Left ventricle myocardium superior (tissue), 1 donor: ENCODE data around the gene AHR. TPM values are rescaled to one million over a fixed set of nuclear protein-coding genes. Genes with fewer than 3 reads are reported as not detected.
"Not testable (repeated sequence)": the region's sequence is repeated elsewhere in the genome, so short reads cannot be mapped to it uniquely, and the experiment has no call there.

Experiments
- ATAC-seq: fragments of 200-7000 bp; cut with Tn5 transposase; one replicate; pipeline ENCODE4 v1.9.1; 2020; ENCODE audit warnings: mild to moderate bottlenecking, moderate library complexity
- DNase-seq: peaks from one replicate; pipeline ENCODE4 v3.0.0-alpha.2; 2020
- intact Hi-C: fragments of 100-400 bp; cut with micrococcal nuclease; formaldehyde crosslinking; loops from one replicate; pipeline ENCODE4 v1.11.0; 2022
- total RNA-seq: library from RNA; stranded (reverse); fragmentation: NEBNext Ultra II Directional; extraction: Animal tissue kit (Norgen Biotek cat#: 25700); gene quantifications from one replicate; pipeline ENCODE4 v1.2.1, GENCODE V29; 2021
- donor health status: DM: no; HTN: yes; CAD: no; lungs with severe emphysema.

The AHR gene
- total RNA-seq, 1 donor from 2014 or later = 37.9 TPM

DNA sequence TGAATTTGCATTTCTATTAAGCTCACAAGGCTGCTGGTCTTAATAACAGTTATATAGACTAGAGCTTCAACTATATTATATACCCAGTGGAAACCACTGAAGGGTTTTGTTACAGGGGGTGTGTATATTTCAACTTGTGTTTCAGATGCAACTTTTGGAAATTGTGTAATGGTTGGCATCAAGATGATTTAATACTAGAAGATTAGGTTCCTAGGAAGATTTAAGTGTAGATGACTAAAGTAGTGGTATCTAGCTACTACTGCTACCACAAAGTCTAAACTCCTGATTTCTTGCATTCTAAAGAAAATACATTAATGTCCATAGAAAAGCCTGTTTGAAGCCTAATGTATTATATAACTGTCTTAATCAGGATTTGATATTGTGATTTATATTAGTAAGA is 30.2 kb downstream of the AHR start:
- no peak for ATAC-seq
- intact Hi-C loops = no loop called here

GRCh38 chr7:17329440-17329839 is 31.0 kb downstream of the AHR start:
- DNase-seq = no peak
- intact Hi-C loops = no loop called here
- ATAC-seq = no peak

More for the DNA sequence above, 30.2 kb downstream of the AHR start:
- DNase-seq = no peak

DNA sequence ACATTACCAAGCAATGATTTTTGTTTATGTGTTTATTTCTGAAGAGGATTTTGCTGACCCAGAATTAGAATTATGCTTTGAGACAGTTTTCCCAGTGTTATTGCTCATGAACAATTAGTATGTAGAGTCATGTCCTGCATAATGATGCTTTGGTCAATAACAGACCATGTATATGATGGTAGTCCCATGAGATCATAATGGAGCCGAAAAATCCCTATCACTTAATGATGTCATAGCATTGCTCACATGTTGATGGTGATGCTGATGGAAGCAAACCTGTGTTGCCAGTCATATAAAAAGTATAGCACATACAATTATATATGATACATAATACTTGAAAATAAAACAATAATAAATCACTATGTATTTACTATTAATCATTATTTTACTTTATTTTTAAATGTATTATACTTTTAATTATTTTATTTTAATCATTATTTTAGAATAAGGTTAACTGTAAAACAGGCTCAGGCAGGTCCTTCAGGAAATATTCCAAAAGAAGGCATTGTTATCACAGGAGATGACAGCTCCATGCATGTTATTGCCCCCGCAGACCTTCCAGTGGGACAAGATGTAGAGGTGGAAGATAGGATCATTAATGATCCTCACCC is 33.5 kb downstream of the AHR start:
- ATAC-seq (no peak), DNase-seq (no peak)
- intact Hi-C loops = no loop called here

- ATAC-seq = no peak
- intact Hi-C loops = no loop called here
- no peak for DNase-seq
Measured at GRCh38 chr7:17333221-17333620, 34.8 kb downstream of the AHR start.

DNA sequence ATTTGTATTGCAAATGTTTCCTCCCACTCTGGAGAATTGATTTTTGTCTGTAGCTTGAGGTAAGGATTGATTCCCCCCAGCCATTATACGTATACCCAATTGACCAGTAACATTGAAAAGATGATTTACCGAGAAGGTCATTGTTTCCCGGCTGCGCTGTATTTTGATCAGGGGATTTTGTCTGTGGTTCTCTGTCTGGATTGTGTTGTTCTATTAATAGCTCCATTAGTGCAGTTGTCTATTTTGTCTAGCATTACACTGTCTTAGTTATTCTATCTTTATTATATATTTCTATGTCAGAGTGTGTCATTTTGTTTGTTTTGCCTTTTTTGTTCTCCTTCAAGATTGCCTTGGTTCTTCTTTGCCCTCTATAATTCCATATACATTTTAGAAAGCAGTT is 37.7 kb downstream of the AHR start:
- ATAC-seq = peak; percentile 61
- DNase-seq = no peak
- intact Hi-C loops = no loop called here

DNA sequence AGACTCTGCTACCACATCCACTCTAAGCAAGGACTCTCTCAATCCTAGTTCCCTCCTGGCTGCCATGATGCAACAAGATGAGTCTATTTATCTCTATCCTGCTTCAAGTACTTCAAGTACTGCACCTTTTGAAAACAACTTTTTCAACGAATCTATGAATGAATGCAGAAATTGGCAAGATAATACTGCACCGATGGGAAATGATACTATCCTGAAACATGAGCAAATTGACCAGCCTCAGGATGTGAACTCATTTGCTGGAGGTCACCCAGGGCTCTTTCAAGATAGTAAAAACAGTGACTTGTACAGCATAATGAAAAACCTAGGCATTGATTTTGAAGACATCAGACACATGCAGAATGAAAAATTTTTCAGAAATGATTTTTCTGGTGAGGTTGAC is 40.7 kb downstream of the AHR start:
- DNase-seq = no peak
- intact Hi-C loops = no loop called here
- ATAC-seq = peak; percentile 59

DNA sequence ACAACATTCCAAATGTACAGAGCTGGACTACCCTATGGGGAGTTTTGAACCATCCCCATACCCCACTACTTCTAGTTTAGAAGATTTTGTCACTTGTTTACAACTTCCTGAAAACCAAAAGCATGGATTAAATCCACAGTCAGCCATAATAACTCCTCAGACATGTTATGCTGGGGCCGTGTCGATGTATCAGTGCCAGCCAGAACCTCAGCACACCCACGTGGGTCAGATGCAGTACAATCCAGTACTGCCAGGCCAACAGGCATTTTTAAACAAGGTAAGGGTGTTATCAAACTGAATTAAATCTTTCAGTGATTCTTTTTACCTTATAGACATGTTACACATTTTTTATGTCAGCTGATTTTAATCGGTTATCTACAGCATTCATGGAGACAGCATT is 41.5 kb downstream of the AHR start:
- intact Hi-C loops = no loop called here
- DNase-seq (no peak), ATAC-seq (peak; percentile 85)

DNA sequence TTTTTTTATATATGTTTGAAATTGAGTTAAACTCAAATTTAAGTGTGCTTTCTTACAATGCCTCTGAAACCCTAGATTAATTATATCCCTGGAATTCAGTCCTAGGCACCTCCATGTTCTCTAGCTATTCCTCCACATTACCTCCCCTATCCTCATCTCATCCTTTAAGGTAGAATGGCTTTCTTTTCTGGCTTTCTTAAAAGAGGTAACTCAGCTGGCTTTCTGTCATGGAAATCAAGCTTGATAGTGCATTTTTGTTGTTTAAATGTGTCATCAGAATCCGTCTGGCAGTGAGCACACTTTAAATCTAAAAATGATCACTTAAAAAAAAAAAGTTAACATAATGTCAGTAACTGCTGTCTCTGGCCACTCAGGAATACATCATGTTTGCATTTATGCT is 42.2 kb downstream of the AHR start:
- no peak for DNase-seq
- no peak for ATAC-seq
- intact Hi-C loops = no loop called here

- ATAC-seq (no peak), DNase-seq (no peak)
- intact Hi-C loops = no loop called here
Measured at GRCh38 chr7:17342756-17343155, 44.3 kb downstream of the AHR start.

- intact Hi-C loops = no loop called here
- DNase-seq (no peak), ATAC-seq (no peak)
Measured at GRCh38 chr7:17347401-17347800, 48.9 kb downstream of the AHR start.

- DNase-seq, intact Hi-C loops, ATAC-seq: not testable (repeated sequence)
Measured at GRCh38 chr7:17348932-17349331, 50.5 kb downstream of the AHR start.

- intact Hi-C loops, ATAC-seq, DNase-seq: not testable (repeated sequence)
Measured at GRCh38 chr7:17350321-17350720, 51.9 kb downstream of the AHR start.

DNA sequence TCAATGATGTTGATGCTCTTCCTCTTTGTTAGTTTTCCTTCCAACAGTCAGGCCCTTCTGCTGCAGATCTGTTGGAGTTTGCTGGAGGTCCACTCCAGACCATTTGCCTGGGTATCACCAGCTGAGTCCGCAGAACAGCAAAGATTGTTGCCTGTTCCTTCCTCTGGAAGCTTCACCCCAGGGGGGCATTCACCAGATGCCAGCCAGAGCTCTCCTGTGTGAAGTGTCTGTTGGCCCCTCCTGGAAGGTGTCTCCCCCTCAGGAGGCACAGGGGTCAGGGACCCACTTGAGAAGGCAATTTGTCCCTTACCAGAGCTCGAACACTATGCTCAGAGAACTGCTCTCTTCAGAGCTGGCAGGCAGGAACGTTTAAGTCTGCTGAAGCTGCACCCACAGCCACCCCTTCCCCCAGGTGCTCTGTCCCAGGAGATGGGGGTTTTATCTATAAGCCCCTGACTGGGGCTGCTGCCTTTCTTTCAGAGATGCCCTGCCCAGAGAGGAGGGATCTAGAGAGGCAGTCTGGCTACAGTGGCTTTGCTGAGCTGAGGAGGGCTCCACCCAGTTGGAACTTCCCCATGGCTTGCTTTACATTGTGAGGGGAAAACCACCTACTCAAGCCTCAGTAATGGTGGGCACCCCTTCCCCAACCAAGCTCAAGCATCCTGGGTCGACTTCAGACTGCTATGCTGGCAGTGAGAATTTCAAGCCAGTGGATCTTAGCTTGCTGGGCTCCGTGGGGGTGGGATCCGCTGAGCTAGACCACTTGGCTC is 55.4 kb downstream of the AHR start:
- ATAC-seq, intact Hi-C loops, DNase-seq: not testable (repeated sequence)

DNA sequence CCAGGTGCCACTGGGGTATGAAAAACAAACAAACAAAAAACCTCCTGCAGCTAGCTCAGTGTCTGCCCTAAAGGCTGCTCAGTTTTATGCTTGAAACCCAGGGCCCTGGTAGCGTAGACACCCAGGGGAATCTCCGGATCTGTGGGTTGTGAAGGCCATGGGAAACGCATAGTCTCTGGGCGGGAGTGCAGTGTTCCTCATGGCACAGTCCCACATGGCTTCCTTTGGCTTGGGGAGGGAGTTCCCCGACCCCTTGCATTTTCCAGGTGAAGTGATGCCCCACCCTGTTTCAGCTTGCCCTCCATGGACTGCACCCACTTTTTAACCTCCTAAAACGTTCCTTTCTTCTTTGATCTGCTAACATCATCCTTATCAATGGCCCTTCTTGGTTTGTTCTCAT is 56.0 kb downstream of the AHR start:
- DNase-seq (no peak), ATAC-seq (no peak)
- intact Hi-C loops = no loop called here

DNA sequence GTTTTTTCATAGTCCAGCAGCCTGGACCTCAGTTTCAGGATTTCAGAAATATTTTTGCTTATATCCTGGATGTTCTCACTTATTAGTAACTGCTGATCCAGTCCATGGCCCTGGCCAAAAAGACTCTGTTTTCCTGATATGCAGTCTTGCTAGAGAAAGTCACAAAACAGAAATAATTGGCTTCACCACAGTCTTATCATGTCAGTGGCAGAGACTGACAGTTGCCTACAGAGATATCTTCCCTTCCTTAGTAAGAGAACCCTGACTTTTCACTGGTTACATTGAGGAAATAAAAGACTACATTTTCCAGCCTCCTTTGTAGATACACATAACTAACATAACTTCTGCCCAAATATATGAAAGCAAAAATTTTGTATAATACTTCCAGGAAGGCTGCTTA is 56.6 kb downstream of the AHR start:
- no peak for ATAC-seq
- DNase-seq = no peak
- intact Hi-C loops = no loop called here

GRCh38 chr7:17357952-17358351 is 59.5 kb downstream of the AHR start:
- ATAC-seq (no peak), DNase-seq (no peak)
- intact Hi-C loops = no loop called here

DNA sequence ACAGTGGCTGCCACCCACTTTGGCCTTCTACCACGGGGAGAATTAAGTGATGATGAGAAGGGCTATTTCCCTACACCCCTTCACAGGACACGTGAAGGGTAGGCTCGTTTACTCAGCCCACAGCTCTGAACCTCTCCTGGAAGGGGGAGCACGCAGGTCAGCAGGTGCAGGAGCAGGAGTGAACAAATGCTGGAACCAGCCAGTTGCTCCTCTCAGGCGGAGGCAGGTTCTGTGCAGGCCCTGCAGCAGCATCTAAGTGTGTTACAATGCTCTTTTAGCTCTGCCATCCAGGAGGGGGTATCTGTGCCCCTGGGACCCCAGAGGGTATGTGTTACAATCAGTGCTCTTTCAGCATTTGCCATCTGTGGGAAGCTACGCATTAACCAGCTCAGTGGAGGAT is 61.2 kb downstream of the AHR start:
- no peak for ATAC-seq
- no peak for DNase-seq
- intact Hi-C loops = no loop called here

- DNase-seq (no peak), ATAC-seq (no peak)
- intact Hi-C loops = no loop called here
Measured at GRCh38 chr7:17362439-17363105, 64.1 kb downstream of the AHR start.

GRCh38 chr7:17364671-17365070 is 66.2 kb downstream of the AHR start:
- ATAC-seq (no peak), DNase-seq (no peak)
- intact Hi-C loops = no loop called here

GRCh38 chr7:17365775-17366174 is 67.3 kb downstream of the AHR start:
- DNase-seq (no peak), ATAC-seq (no peak)
- intact Hi-C loops = no loop called here

DNA sequence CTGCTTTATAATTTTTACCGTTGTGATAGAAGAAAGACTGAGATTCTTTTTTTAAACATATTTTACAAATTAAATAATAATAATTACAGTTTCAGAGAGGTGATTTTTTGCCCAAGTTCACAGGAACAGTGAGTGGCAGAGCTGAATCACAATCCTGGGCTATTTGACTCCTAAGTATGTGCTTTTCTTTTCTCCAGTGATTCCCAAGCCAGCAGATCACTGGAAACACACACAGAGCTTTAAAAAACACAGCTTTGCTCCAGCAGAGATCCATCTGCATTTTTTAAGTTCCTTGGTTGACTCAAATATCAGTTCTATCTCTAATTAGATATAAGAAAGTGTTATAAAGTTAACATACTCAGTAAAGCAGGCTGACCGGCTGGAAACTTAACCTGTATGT is 69.0 kb downstream of the AHR start:
- intact Hi-C loops = no loop called here
- no peak for ATAC-seq

More for the DNA sequence above, 69.0 kb downstream of the AHR start:
- DNase-seq = no peak
